Ovary (tissue), 9 donors: ENCODE data around the gene GBP6. TPM values are rescaled to one million over a fixed set of nuclear protein-coding genes. Genes with fewer than 3 reads are reported as not detected.

ENCODE experiments used
- DNase-seq, 5 donors: peaks; one replicate each; pipeline ENCODE4 v3.0.0-alpha.2; 2019 to 2020
- H3K27ac ChIP-seq, 2 donors: fragments of 200-600 bp; one replicate each; pipeline versions ENCODE4 v1.5.1 to v1.8.0; 2019 to 2022
- H3K27me3 ChIP-seq: fragments of 200-600 bp; one replicate; pipeline ENCODE4 v1.8.0; 2022
- H3K36me3 ChIP-seq: fragments of 200-600 bp; sonication (generic); one replicate; pipeline ENCODE4 v1.5.1; 2019
- H3K4me1 ChIP-seq: one replicate; pipeline ENCODE4 v1.8.1; 2013; ENCODE audit warnings: mild to moderate bottlenecking, moderate library complexity; ENCODE audit not compliant: insufficient read depth
- H3K4me3 ChIP-seq: fragments of 200-600 bp; sonication (generic); one replicate; pipeline ENCODE4 v1.5.1; 2017
- H3K9me3 ChIP-seq, 2 donors: fragments of 200-600 bp in 1 of 2; sonication (generic) in 1 of 2; one replicate each; pipeline versions ENCODE4 v1.5.1 to v1.8.1; 2013 to 2019; ENCODE audit warnings: mild to moderate bottlenecking in 1 of 2, moderate library complexity in 1 of 2
- EP300 ChIP-seq: sonication (generic); formaldehyde crosslinking; IDR thresholded peaks from one replicate; pipeline ENCODE4 v1.6.1; 2017; ENCODE audit warnings: antibody characterized with exemption
- POLR2A ChIP-seq: fragments of 450-650 bp; IDR thresholded peaks from one replicate; pipeline ENCODE4 v1.6.1; 2017; ENCODE audit warnings: antibody characterized with exemption, mild to moderate bottlenecking, moderate library complexity
- WGBS, 3 donors: extraction: QIAGEN DNeasy Blood & Tissue Kit in 1 of 3; methylation state at CpG; one replicate each; pipeline versions ENCODE4 v1.1.5 to v1.1.7; 2013 to 2017; 5-methylcytosine and 5-hydroxymethylcytosine counted together
- intact Hi-C, 4 donors: fragments of 100-400 bp; cut with DNase I; formaldehyde crosslinking; loops; one replicate each; pipeline versions ENCODE4 v1.11.0 to v1.15.1; 2022 to 2023
- polyA plus RNA-seq, 2 donors: library from polyadenylated mRNA; stranded (reverse); fragments of 200-250 nt in 1 of 2; fragments of 350-450 nt in 1 of 2; fragmentation: Illumina TruSeq in 1 of 2; extraction: RNeasy Lipid Tissue Mini Kit (QIAGEN cat#74804) in 1 of 2; gene quantifications; one replicate each; pipeline ENCODE4 v1.2.3, GENCODE V29; 2013 to 2014
- total RNA-seq, 7 donors: library from RNA; depleted of rRNA in 2 of 7; stranded (reverse); fragments of >200 nt in 2 of 7; fragmentation: NEBNext Ultra II Directional in 3 of 7; extraction: Animal tissue kit (Norgen Biotek cat#: 25700) in 3 of 7; gene quantifications; one replicate each; pipeline versions ENCODE4 v1.1.0 to v1.2.4, GENCODE V29; 2016 to 2023
- TF ChIP-seq, protein P1 (sequence below), 3 donors: fragments of 450-650 bp in 2 of 3; fragments of 200-600 bp in 1 of 3; IDR thresholded peaks; one replicate each; pipeline versions ENCODE4 v1.5.1 to v1.8.0; 2016 to 2022; ENCODE audit warnings: antibody characterized with exemption in 3 of 3, mild to moderate bottlenecking in 1 of 3
- donor health status: DM: no; HTN: no; CAD: no; lungs with moderate emphysema.
- donor health status: DM: no; HTN: no; CAD: no.
- donor health status: Bipolar disorder and iron deficiency.
- donor health status: DM: yes; HTN: yes; CAD: no.
- donor health status: DM: no; HTN: no; CAD: no.
- donor health status: DM: yes; HTN: yes; CAD: no.

GBP6 gene
- total and polyA plus RNA-seq, 9 donors = 0.18 to 0.77 (median 0.34) TPM; not detected in 1

DNA sequence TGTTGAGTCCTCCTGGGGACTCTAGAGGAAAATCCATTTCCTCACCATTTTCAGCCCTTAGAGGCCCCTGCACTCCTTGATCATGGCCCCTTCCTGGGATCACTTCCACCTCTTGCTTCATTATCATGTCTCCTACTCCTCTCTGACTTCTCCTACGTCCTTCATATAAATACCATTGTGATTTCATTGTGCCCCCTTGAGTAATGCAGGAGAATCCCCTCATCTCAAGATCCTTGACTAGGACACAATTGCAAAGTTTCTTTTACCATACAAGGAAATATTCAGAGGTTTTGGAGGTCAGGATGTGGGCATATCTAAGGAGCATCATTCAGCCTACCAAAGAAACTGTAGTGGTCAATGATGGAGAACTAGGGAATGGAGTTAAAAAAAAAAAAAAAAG, 8.8 kb upstream of the GBP6 start:
- WGBS, 3 donors = 87 to 93% (median 91%) methylated on average over 1 of the region's 1 CpG
- intact Hi-C loops = no loop called here
- H3K27me3 ChIP-seq = no peaks in the 10 kb centered on the region
- TF ChIP-seq EP300 = no peak
- TF ChIP-seq, protein P1, sequence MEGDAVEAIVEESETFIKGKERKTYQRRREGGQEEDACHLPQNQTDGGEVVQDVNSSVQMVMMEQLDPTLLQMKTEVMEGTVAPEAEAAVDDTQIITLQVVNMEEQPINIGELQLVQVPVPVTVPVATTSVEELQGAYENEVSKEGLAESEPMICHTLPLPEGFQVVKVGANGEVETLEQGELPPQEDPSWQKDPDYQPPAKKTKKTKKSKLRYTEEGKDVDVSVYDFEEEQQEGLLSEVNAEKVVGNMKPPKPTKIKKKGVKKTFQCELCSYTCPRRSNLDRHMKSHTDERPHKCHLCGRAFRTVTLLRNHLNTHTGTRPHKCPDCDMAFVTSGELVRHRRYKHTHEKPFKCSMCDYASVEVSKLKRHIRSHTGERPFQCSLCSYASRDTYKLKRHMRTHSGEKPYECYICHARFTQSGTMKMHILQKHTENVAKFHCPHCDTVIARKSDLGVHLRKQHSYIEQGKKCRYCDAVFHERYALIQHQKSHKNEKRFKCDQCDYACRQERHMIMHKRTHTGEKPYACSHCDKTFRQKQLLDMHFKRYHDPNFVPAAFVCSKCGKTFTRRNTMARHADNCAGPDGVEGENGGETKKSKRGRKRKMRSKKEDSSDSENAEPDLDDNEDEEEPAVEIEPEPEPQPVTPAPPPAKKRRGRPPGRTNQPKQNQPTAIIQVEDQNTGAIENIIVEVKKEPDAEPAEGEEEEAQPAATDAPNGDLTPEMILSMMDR (IDR thresholded peaks at IDR 0.05) = no peak
- TF ChIP-seq POLR2A = no peak
- H3K27ac ChIP-seq = no peak overlapping the region
- DNase-seq = no peak
- H3K4me3 ChIP-seq = no peak overlapping the region
- no peaks in the 10 kb centered on the region for H3K4me1 ChIP-seq
- H3K9me3 ChIP-seq = no peaks in the 10 kb centered on the region
- no peaks in the 10 kb centered on the region for H3K36me3 ChIP-seq

DNA sequence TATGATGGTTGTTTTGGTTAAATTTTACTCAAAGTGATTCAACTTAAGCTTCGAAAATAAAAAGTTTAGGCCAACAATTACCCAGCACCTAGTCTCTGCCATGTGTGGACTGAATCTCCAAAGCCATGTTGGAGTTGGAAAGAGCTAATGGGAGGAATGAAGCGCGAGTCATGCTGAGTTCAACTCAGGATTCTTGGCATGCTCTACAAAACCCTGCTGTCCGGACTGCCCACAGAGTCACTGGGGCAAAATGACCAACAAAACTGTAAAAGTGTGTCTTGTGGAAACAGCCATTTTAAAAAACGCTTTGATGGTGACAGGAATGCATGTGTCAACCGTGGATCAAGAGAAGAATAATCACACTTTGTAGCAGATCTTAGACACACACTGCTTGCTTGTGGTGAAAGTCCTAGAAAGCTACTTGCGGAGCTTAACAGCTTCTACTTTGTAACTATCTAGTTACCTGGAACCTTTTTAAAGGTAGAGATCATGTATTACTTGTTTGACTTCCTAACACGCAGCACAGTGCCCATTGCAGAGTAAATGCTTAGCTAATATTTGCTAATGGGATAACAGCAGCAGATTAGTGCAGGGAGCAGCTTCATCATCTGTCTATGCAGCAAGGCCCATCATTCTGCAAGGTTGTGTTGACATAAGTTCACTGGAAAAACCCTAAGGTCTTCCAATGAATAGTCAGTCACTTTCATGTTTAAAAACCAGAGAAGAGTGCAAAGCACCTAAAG, 7.0 kb upstream of the GBP6 start:
- H3K27me3 ChIP-seq = no peaks in the 10 kb centered on the region
- DNase-seq = no peak
- intact Hi-C loops = no loop called here
- no peak overlapping the region for H3K4me3 ChIP-seq
- no peaks in the 10 kb centered on the region for H3K9me3 ChIP-seq
- H3K27ac ChIP-seq = no peak overlapping the region
- H3K36me3 ChIP-seq = no peaks in the 10 kb centered on the region
- 83 to 86% (median 86%) methylated on average over 8 of the region's 8 CpGs for WGBS, 3 donors
- no peaks in the 10 kb centered on the region for H3K4me1 ChIP-seq
- TF ChIP-seq, protein P1 (IDR thresholded peaks at IDR 0.05) = no peak
- TF ChIP-seq EP300 (no peak), POLR2A (no peak)

DNA sequence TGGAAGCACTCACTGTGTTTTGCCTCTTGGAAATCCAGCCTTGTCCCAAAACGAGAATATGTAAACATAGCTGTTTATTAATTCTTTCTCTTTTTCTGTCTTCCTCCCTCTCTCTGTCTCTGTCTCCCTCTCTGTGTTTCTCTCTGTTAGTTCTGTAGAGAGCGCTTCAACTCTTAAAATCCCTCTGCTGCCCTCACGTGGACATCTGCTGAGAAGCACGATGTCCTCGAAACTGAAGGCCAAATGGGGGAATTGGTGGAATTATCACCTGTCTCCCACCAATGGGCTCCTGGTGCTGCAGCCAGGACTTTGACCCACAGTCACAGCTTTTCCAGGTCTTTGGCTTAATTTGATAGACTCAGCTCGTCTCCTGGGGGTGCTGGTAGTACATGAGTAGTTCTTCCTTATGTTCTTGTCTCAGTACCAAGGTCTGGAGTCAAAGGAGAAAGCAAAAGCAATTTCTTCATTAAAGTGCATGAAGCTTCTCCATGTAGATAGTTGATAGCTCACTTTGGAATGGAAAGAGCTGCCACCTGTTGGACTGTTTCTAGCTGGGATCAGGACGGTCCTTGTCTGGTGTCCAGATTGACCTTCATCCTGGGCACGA, 5.5 kb upstream of the GBP6 start:
- intact Hi-C loops = no loop called here
- 21 to 22% (median 22%) methylated on average over 8 of the region's 8 CpGs for WGBS, 3 donors
- TF ChIP-seq POLR2A (no peak), EP300 (no peak)
- TF ChIP-seq, protein P1 (IDR thresholded peaks at IDR 0.05) = peak; percentile 71 to 78 (median 73)

DNA sequence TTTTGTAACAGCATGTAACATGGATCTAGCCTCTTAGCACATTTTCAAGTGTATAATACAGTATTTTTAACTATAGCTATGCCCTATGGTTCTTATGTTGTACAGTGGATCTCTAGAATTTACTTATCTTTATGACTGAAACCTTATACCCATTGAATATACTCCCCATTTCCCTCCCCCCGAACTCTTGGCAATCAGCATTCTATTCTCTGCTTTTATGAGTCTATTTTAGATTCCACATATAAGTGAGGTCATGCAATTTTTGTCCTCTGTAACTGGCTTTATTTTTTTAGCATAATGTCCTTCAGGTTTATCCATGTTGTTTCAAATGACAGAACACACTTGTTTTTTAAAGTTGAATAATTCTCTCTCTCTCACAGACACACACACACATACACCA, 3.1 kb upstream of the GBP6 start:
- Histone ChIP-seq H3K27ac (no peak overlapping the region), H3K27me3 (no peaks in the 10 kb centered on the region), H3K36me3 (no peaks in the 10 kb centered on the region), H3K9me3 (no peaks in the 10 kb centered on the region), H3K4me3 (no peak overlapping the region), H3K4me1 (peaks cover 2% of the 10 kb centered on the region)
- intact Hi-C loops = loop anchor here in 2 of 4 donors (5.0 to 10.0 kb wide), 2 partner anchors 356 to 358 kb away; no protein-coding TSS in a partner anchor
- TF ChIP-seq POLR2A = no peak
- TF ChIP-seq, protein P1 (IDR thresholded peaks at IDR 0.05) = no peak
- TF ChIP-seq EP300 = no peak
- no peak for DNase-seq
- 73 to 84% (median 74%) methylated on average over 1 of the region's 1 CpG for WGBS, 3 donors

More for the DNA sequence above, 5.5 kb upstream of the GBP6 start:
- no peaks in the 10 kb centered on the region for H3K9me3 ChIP-seq
- H3K4me1 ChIP-seq = no peaks in the 10 kb centered on the region
- H3K27ac ChIP-seq = no peak overlapping the region
- DNase-seq = peak; percentile 71 to 87 (median 85)
- no peak overlapping the region for H3K4me3 ChIP-seq
- no peaks in the 10 kb centered on the region for H3K27me3 ChIP-seq
- no peaks in the 10 kb centered on the region for H3K36me3 ChIP-seq
